HG03460 (cell line): ENCODE measurements around the gene CDH7.

Source experiments
- ATAC-seq: cut with Tn5 transposase; IDR thresholded peaks from one replicate; pipeline ENCODE4 v1.9.1; 2021; ENCODE audit not compliant: unreplicated experiment

The CDH7 gene

GRCh38 chr18:65907281-65907680 is 156.5 kb downstream of the CDH7 start:
- ATAC-seq: no peak

GRCh38 chr18:65919018-65919417 is 168.2 kb downstream of the CDH7 start:
- ATAC-seq: no peak

- no peak for ATAC-seq
These were observed 168.9 kb downstream of the CDH7 start for GRCh38 chr18:65919663-65920062.

- ATAC-seq: no peak
These were observed 171.3 kb downstream of the CDH7 start for GRCh38 chr18:65922103-65922502.

GRCh38 chr18:65924904-65925303 is 174.1 kb downstream of the CDH7 start:
- no peak for ATAC-seq

GRCh38 chr18:65934874-65935273 is 184.1 kb downstream of the CDH7 start:
- no peak for ATAC-seq

- no peak for ATAC-seq
These were observed 185.9 kb downstream of the CDH7 start for GRCh38 chr18:65936678-65937077.

- no peak for ATAC-seq
These were observed 186.4 kb downstream of the CDH7 start for GRCh38 chr18:65937180-65937579.

GRCh38 chr18:65938592-65939372 is 188.0 kb downstream of the CDH7 start:
- ATAC-seq: peak; percentile 81
